HG03159 (cell line): Measurements from ENCODE around the gene MAP4K2.
"Not testable (repeated sequence)": the region's sequence is repeated elsewhere in the genome, so short reads cannot be mapped to it uniquely, and the experiment has no call there.

Source experiments
- ATAC-seq: cut with Tn5 transposase; IDR thresholded peaks from one replicate; pipeline ENCODE4 v1.9.1; 2021; ENCODE audit warnings: mild to moderate bottlenecking, moderate library complexity; ENCODE audit not compliant: unreplicated experiment

MAP4K2 gene

DNA sequence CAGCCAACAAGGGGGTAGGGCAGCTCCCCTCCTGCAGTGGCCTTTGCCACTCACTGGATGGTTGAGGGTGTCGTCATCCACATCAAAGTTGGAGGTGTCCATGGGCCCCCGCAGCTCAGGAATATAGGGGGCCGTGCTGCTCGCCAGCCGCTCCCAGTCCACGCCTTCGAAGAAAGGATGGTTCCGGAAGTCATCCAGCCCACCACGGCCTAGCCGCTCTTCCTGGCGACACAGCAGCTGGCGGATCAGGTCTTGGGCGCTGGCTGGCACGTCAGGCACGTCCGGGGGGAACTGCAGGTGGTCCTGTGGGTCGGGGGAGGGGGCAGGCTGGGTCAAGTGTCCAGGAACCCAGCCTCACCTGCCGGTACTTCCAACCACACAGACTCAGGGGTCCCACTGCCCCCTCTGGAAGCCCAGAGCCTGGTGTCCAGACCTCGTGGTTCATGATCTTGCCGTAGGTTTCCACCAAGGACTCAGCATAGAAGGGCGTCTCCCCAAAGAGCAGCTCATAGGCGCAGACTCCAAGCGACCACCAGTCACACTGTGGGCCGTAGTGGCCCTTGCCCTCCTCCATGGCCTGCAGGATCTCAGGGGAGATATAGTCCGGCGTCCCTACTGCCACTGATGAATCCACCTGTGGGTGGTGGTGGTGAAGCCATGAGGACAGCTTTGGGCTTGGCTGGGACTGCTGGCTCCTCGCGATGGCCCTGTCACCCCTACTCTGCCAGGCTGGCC, 35.8 kb upstream of the MAP4K2 start:
- ATAC-seq: no peak

DNA sequence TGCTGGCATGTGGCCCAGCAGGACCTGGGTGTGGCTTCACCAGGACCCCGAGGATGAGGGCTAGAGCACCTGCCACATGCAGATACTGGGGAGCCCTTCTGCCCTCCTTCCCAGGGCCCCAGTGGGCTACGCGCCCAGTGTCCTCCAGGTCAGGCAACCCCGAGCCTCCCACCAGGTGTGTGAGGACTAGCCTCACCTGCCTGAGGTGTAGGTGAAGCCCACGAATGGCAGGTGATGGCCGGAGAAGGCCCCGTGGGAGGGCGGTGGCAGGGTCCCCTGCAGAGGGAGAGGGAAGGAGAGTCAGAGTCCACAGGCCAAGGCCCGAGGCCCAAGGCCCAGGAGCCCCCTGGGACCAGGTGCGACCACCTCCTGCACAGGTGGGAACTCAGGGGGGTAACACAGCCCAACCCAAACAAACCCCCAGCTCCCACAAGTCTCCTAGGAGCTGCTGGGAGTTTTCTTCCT, 34.9 kb upstream of the MAP4K2 start:
- no peak for ATAC-seq

DNA sequence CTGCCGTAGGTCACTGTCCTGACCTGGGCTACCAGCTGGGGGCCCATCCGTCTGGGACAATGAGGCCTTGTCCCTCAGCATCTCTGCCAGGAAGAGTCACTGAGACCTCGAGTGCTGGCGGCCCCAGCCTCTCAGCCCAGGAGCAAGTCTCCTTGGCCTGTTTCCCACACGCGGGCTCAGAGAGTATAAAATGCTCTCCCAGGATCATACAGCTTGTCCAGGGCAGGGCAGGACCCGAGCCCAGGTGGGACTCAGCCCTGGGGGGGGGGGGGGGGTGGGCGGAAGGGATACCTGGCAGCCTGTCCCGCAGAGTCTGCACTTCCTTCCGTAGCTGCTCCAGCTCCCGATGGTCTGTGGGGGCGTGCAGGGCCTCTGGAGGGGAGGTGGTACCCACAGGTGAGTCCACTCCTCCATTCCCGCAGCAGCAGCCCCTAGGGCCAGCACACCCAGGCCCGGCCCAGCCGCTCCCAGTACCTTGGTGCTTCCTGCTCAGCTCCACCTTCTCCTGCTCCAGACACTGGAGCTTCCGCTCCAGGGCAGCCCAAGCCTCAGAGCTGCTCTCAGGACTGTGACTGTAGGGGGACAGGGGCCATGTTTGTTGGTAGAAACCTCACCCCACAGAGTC, 33.5 kb upstream of the MAP4K2 start:
- ATAC-seq: no peak

DNA sequence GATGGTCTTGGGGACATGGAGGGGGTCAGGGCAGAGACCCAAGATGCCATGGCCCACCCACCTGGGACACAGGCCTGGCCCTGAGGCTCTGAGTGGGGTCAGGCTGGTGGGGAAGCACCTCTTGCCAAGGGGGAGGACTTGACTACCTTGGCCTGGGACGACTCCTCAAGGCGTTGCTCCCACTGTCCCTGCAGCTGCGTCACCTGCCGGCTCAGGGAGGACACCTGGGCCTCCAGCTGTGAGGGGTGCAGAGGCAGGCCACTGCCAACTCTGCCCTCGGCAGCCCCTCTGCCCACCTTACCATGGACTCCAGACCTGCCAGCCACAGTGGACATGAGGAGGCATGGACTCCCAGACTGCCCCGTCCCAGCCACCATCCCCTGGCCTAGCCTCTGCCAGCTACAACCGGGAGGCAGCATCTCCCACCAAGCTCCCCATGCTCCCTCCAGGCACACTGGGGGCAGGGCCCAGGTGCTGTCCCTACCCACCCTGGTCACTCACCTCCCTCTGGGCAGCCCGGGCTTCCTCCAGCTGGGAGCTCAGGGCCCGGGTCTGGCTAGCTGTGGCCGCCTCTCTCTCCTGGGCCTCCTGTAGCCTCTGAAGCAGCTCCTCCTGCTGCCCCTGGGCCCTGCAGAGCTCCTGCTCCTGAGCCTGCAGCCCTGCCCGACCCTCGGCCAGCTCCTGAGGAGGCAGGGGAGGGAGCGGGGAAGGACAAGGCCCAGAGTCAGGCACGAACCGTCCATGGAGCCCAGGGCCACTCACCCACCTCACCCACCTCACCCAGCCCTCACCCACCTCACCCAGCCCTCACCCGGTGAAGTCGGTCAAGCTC, 32.8 kb upstream of the MAP4K2 start:
- no peak for ATAC-seq

DNA sequence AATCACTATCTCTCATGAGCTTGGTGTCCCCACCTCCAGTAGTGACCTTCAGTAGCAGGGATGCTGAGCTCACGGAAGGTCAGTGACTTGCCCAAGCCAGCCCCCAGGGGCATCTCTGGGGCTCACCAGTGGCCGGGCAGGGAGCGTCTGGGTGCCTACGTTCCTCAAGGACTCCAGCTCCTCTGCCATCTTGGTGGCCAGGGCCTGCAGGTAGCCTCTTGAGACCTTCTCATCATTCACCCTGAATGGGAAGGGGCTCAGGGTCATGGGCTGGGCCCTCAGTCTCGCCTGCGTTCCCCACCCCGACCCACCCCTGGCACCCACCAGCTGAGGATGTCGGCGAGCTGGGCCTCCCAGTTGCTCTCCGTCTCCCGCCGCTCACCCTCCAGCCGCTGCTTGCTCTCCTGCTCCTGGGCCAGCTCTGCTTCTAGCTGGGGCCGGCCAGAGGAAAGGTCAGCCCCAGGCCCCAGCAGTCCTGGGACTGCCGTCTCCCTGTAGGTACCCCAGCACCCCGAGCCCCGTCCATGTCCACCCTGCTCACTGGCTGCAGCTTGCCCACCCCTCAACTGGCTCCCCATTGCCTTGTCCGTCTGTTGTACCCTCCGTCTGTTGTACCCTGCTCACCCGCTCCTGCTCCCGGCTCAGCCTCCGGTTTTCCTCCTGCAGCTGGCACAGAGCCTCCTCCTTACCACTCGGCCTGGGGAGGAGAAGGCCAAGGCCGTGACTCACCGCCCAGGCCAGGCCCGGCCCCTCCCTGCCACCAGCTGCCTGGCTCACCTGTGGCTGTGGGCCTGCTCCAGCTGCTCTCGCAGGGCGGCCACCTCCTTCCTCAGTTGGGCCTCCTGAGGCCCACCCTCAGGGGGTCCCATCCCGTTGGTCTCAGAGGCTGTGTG, 32.0 kb upstream of the MAP4K2 start:
- no peak for ATAC-seq

DNA sequence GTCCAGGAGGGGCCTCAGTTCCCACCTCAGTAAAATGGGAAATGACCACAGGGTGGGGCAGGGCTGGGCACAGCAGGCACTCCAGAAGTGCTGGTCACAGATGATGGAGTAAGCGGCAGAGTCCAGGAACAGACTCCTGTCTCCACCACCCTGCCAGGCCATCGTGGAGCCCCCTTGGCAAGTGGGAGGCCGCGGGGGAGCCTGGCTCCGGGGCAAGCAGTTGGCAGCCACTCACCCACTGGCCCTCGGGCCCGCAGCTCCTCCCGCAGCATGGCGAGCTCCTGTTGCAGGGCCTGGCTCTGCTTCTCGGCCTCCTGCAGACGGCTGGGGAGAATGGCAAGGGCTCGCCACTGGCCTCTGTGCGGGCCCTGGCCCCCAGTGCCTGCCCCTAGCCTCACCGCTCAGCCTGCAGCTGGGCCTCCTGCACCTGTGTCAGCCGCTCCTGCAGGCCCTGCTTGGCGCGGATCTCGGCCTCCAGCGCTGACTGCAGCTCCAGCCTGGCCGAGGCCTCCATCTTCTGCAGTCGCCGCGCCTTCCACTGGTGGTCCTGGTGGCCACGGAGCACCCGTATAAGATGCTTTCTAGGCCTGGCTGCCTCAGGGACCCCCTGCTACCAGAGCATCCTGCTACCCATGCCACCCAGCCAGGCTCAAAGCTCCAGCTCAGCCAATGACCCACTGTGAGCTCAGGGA, 31.2 kb upstream of the MAP4K2 start:
- ATAC-seq: no peak

DNA sequence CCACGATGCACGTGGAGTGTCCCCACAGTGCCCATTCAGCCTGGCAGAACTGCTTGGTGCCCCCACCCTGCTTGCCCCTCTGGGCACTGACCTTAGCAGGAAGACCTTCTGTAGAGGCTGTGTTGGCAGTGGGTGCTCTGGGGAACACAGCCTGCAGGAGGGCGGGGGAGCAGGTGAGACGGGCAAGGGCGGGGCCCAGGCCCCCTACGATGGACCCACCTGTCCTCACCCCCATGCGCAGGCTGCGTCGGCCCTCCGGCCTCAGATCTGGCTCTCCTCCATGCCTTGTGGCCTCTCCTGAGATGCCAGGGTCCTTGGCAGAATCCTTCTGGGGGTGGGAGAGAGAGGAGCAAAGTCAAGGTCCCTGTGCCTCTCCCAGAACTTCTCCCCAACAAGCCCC, 30.5 kb upstream of the MAP4K2 start:
- ATAC-seq: no peak

DNA sequence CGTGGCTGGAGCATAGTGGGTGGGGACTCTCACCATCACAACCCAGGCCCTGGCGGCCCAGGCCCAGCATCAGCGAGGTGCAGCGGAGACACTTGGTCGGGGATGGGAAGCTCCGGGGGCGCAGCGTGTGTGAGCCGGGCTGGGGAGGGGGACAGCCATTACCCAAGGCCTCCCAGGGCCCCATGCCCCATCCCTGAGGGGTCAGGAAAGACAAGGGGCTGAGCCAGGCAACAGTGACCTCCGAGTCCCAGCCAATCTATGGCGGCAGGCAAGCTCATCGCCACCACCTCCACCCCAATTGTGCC, 30.1 kb upstream of the MAP4K2 start:
- no peak for ATAC-seq

DNA sequence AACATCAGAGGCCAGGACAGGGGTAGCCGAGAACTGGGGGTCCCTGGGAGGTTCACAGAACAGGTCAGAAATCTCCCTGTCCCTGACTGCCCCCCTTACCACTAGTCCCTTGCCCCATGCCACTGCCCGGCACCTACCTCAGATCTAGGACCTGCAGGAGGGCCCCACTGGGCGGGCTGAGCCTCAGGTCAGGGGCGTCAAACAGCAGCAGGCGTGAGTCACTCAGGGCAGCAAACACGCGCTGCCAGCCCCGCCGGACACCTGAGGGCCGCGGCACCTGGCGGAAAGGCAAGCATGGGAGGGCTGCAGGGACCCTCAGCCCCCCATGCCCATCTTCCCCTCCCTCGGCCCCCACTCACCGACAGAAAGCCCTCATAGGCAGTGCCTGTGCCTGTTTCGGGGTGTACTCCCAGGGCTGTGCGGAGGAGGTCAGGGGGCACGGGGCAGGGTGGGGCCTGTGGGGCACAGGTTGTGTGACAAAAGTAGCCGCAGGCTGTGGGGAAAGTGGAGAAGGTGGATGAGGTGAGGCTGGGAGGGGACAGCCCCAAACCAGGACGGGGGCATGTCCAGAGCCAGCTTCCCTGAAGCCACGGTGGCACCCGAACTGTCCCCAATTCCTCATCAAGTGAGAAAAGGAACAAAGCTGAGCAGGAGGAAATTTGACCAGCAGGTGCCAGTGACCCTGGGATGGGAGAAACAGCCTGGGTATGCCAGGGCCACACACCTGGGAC, 29.6 kb upstream of the MAP4K2 start:
- no peak for ATAC-seq

DNA sequence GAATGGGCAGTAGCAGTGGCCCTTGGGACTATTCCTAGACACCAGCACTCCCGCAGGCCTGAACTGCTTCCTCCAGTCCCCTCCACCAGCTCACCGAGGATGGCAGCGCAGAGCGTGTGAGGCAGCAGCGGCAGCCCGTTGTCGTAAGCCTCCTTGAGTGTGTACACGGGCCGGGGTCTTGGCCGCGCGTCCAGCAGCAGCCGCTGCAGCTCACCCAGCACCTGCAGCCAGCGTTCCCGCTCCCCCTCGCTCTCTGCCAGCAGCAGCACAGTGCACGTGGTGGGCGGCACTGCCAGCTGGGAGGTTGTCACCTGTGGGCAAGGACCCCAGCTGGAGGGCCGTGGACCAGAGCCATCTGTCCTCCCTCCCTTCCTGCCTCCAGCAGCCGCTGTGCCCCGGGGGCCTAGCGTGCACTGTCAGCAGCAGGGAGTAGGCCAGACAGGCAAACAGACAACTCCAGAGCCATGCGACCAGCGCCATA, 28.4 kb upstream of the MAP4K2 start:
- no peak for ATAC-seq

DNA sequence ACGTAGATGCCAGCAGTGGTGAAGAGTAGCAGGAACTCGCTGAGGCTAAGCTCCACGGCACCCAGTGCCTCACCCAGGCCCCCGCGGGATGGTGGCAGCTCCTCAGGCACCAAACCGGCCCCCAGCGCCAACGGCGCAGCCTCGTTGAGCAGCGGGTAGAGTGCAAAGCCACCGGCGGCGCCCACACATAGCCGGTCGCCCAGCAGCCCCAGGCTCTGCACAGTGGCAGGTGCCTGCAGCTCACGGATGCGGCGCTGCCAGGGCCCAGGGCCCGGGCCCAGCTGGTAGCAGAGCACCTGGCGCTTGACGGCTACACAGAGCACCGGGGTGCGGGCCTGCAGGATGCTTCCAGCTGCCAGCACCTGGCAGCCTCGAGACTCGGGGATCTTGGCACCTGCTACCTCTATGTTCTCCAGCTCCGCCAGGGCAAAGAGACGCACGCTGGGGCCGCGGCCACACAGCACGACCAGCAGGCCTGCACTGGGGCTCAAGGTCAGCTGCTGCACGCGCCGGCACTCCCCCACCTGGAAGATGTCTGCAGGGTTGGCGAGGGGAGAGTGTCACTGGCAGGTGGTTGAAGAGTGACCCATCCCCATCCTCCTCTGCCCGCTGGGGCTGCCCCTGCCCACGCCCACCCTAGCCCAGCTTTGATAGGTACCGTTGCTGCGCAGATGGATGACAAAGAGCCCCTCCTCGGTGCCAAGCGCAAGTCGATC, 26.7 kb upstream of the MAP4K2 start:
- no peak for ATAC-seq

DNA sequence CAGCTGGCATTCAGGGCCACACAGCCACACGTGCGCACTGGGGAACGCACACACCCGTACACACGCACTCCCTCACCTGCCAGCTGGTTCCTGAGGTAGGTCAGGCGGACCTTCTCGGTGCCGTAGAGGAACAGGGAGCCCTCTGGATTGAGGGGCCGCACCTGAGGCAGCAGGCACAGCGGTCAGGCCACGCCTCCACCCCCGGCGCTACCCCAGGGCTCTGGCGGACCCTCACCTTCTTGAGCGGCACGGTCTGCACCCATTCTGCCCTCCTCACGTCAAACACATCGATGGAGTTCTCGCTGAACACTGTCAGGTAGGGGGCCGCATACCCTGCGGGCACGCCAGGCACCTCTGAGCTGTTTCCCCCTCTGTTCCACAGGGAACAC, 24.4 kb upstream of the MAP4K2 start:
- ATAC-seq: no peak

DNA sequence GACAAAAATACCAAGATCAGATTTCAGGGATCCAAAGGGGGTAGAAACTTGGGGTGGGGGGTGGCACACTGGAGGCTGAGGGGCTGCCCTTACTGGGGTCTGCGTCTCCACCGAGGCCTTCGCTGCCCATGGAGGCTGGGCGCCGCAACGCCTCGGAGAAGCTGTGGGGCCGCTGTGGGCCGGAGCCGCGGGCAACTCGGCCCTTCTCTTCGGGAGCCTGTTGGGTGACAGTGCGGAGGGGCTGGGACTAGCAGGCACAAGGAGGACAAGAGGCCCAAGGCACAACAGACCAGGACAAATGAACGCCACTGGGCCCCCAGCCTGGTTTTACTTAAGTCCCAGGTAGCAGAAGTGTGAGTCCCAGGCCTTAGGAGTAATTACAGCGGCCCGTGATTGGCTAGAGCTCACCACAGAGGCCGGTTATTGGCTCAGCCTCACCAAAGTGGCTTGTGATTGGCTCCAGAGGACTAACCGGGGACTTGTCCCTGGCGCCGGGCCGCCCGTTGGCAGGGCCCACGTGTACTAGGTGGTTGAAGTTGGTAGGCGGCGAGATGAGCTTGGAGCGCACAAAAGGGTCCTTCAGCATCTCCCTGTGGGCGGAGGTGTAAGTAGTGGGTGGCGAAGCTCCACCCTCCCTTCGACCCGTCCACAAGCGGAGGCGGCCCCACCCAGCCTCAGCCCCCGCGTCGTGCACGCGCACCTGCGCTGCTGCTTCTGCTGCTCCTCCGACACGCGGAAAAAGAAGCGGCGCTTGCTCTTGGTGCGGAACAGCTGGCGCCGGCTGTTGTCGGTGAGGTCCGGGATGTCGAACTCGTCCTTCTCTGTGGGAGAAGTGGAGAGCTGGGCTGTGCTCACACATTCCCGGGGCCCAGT, 23.8 kb upstream of the MAP4K2 start:
- no peak for ATAC-seq

DNA sequence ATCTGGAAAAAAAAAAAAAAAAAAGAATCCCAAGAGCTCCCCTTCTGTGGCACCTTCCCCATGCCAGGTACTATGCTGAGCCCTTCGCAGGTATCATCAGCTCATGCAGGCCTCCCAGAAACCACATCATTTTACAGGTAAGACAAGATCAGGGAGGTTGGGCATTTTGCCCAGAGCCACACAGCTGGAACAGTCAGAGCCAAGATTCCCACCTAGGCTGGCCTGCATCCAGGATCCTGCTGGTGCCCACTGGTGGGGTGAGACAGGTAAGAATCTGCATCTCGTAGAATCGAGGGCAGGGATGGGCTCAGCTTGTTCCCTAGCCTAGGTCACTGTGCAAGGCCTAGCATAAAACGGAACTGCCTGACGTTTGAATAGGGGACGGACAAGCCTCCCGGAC, 23.0 kb upstream of the MAP4K2 start:
- ATAC-seq: no peak

DNA sequence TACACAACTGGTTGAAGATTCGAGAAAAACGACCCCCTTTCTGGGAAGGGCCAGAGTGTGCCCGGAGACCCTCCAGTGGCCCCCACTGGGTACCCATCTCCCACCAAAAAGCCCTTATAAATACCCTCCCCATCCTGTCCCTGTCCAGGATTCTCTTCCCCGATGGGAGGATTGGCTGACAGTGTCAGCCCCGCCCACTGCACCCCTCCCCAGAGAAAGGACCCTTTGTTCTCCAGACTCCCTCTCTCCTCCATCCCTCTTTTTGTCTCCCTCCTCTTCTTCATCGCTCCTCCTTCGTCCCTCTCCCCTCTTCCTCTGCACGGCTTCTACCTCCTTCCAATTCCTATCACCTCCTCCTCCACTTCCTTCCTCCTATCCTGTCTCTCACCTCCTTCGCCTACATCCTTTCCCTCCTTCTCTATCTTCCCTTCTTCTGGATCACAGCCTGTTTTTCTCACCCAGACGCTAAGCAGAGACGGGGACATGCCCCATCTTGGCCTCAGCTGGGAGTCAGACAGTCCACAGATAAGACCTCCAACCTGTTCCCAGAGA, 20.6 kb upstream of the MAP4K2 start:
- no peak for ATAC-seq

DNA sequence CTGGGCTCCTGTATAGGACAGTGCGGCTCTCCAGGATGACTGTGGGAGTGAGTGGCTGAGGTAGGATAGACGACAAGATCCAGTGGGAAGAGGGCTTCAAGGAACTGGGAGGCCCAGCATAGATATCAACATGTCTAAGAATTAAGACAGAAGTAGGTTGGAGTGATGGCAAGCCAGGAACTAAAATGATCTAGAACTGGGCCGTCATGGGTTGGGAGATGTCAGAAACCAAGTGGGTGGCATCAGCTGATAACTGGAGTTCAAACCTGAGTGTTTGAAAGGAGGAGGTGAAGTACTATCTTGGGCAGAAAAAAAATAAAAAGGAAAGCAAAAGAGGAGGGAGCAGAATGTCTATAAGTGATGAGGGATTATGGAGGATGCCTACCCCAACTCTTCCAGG, 14.5 kb upstream of the MAP4K2 start:
- no peak for ATAC-seq

DNA sequence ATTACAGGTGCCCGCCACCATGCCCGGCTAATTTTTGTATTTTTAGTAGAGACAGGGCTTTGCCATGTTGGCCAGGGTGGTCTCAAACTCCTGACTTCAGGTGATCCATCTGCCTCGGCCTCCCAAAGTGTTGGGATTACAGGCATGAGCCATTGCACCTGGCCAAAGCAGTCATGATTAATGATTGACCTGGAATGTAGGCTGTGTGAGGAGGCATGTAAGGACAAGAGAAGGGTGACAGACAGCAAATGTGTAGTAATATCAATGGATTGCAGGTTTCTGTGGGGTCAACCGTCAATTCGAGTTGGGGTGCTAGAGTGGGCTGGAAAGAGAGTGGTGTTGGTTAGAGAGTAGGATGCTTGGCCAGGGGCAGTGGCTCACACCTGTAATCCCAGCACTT, 12.4 kb upstream of the MAP4K2 start:
- not testable (repeated sequence) for ATAC-seq

DNA sequence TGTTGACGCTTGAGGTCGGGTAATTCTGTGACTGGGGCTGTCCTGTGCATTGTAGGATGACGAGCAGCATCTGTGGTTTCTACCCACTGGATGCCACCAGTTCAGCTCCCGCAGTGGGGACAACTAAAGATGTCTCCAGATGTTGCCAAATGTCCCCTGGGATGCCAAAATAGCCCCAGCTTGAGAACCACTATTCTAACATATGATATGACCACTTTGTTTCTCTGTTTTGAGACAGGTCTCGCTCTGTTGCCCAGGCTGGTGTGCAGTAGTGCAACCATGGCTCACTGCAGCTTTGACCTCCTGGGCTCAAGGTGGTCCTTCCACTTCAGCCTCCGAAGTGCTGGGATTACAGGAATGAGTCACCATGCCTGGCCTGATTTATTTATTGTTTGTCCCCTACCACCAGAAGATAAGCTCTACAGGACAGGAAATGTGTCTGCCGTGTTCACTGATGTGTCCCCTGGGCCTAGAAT, 11.7 kb upstream of the MAP4K2 start:
- ATAC-seq: peak; percentile 45
